ENCODE data around the gene TGOLN2.

DNA sequence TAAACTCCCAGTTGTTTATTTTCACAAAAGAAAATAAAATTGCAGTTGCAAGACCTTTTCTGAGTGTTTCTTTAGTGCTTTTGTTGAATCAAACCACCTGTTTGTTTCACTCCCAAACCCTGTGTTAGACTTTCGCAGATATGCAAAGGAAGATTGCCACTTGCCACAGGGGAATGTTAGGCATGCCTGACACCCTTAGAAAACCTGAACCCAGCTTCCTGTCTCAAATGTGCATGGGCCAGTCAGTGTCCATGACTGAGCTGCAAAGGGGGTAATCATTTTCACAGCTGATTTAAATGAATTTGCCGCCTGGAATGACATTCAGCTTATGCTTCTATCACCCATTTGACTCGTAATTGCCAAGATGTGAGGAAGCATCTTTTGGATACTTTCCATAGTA lies 17.5 kb downstream of the TGOLN2 start:
- TF ChIP-seq, protein P1, sequence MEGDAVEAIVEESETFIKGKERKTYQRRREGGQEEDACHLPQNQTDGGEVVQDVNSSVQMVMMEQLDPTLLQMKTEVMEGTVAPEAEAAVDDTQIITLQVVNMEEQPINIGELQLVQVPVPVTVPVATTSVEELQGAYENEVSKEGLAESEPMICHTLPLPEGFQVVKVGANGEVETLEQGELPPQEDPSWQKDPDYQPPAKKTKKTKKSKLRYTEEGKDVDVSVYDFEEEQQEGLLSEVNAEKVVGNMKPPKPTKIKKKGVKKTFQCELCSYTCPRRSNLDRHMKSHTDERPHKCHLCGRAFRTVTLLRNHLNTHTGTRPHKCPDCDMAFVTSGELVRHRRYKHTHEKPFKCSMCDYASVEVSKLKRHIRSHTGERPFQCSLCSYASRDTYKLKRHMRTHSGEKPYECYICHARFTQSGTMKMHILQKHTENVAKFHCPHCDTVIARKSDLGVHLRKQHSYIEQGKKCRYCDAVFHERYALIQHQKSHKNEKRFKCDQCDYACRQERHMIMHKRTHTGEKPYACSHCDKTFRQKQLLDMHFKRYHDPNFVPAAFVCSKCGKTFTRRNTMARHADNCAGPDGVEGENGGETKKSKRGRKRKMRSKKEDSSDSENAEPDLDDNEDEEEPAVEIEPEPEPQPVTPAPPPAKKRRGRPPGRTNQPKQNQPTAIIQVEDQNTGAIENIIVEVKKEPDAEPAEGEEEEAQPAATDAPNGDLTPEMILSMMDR (IDR thresholded peaks at IDR 0.05): no peak
- TF ChIP-seq POLR2A (IDR thresholded peaks at IDR 0.05): no peak

Measured in ovary (tissue), 3 donors.